H1 (cell line): ENCODE measurements around the gene FAM241B. TPM values are rescaled to one million over a fixed set of nuclear protein-coding genes. Genes with fewer than 3 reads are reported as not detected.

ENCODE experiments used
- polyA plus RNA-seq, 7 experiments: library from polyadenylated mRNA; depleted of rRNA in 3 of 7; stranded (reverse) in 5 of 7; unstranded in 2 of 7; fragments of >200 nt in 5 of 7; fragments of 200-250 nt in 2 of 7; gene quantifications; 1 replicate in 5 of 7; 2 replicates in 1 of 7; 4 replicates in 1 of 7; pipeline versions ENCODE4 v1.2.1 to v1.2.3, GENCODE V29; 2011 to 2013; ENCODE audit warnings: missing spikeins in 2 of 7, mixed read lengths in 2 of 7
- total RNA-seq: library from RNA; stranded (reverse); fragmentation: NEBNext Ultra II Directional; extraction: Animal tissue kit (Norgen Biotek cat#: 25700); gene quantifications from 2 replicates; pipeline ENCODE4 v1.2.1, GENCODE V29; 2021
- TF ChIP-seq, protein P1 (sequence below): fragments of 300-600 bp; sonication (generic); IDR thresholded peaks from 2 replicates; pipeline ENCODE4 v1.7.1; 2012; ENCODE audit warnings: low read length, moderate library complexity, mild to moderate bottlenecking, inconsistent platforms; ENCODE audit not compliant: insufficient replicate concordance

The FAM241B gene
- total and polyA plus RNA-seq, 2 of the 8 experiments (the other 6 are each of a cell fraction or from before 2014, with no cell fraction given) = 19.3 to 30.1 TPM

DNA sequence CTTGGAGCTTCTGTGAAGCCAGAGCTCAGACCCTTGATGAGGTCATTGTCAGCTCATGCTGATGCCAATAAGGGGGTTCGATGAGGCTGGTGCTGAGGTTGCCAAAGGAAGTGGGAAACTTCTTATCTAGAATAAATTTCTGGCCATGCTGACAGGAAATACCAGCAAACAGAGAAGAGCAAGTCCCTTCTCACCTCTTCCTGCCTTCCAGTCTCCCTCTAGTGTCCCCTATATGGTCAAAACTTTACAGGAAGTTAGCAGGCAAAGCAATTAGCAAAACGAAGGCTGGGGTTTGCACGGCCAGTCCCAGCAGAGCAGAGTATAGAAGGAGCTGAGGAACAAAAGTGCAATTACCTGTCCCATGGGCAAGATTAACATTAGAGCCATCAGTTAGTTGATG lies 41.7 kb upstream of the FAM241B start (continued):
- TF ChIP-seq, protein P1, sequence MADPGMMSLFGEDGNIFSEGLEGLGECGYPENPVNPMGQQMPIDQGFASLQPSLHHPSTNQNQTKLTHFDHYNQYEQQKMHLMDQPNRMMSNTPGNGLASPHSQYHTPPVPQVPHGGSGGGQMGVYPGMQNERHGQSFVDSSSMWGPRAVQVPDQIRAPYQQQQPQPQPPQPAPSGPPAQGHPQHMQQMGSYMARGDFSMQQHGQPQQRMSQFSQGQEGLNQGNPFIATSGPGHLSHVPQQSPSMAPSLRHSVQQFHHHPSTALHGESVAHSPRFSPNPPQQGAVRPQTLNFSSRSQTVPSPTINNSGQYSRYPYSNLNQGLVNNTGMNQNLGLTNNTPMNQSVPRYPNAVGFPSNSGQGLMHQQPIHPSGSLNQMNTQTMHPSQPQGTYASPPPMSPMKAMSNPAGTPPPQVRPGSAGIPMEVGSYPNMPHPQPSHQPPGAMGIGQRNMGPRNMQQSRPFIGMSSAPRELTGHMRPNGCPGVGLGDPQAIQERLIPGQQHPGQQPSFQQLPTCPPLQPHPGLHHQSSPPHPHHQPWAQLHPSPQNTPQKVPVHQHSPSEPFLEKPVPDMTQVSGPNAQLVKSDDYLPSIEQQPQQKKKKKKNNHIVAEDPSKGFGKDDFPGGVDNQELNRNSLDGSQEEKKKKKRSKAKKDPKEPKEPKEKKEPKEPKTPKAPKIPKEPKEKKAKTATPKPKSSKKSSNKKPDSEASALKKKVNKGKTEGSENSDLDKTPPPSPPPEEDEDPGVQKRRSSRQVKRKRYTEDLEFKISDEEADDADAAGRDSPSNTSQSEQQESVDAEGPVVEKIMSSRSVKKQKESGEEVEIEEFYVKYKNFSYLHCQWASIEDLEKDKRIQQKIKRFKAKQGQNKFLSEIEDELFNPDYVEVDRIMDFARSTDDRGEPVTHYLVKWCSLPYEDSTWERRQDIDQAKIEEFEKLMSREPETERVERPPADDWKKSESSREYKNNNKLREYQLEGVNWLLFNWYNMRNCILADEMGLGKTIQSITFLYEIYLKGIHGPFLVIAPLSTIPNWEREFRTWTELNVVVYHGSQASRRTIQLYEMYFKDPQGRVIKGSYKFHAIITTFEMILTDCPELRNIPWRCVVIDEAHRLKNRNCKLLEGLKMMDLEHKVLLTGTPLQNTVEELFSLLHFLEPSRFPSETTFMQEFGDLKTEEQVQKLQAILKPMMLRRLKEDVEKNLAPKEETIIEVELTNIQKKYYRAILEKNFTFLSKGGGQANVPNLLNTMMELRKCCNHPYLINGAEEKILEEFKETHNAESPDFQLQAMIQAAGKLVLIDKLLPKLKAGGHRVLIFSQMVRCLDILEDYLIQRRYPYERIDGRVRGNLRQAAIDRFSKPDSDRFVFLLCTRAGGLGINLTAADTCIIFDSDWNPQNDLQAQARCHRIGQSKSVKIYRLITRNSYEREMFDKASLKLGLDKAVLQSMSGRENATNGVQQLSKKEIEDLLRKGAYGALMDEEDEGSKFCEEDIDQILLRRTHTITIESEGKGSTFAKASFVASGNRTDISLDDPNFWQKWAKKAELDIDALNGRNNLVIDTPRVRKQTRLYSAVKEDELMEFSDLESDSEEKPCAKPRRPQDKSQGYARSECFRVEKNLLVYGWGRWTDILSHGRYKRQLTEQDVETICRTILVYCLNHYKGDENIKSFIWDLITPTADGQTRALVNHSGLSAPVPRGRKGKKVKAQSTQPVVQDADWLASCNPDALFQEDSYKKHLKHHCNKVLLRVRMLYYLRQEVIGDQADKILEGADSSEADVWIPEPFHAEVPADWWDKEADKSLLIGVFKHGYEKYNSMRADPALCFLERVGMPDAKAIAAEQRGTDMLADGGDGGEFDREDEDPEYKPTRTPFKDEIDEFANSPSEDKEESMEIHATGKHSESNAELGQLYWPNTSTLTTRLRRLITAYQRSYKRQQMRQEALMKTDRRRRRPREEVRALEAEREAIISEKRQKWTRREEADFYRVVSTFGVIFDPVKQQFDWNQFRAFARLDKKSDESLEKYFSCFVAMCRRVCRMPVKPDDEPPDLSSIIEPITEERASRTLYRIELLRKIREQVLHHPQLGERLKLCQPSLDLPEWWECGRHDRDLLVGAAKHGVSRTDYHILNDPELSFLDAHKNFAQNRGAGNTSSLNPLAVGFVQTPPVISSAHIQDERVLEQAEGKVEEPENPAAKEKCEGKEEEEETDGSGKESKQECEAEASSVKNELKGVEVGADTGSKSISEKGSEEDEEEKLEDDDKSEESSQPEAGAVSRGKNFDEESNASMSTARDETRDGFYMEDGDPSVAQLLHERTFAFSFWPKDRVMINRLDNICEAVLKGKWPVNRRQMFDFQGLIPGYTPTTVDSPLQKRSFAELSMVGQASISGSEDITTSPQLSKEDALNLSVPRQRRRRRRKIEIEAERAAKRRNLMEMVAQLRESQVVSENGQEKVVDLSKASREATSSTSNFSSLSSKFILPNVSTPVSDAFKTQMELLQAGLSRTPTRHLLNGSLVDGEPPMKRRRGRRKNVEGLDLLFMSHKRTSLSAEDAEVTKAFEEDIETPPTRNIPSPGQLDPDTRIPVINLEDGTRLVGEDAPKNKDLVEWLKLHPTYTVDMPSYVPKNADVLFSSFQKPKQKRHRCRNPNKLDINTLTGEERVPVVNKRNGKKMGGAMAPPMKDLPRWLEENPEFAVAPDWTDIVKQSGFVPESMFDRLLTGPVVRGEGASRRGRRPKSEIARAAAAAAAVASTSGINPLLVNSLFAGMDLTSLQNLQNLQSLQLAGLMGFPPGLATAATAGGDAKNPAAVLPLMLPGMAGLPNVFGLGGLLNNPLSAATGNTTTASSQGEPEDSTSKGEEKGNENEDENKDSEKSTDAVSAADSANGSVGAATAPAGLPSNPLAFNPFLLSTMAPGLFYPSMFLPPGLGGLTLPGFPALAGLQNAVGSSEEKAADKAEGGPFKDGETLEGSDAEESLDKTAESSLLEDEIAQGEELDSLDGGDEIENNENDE = no peak
